GM18517 (cell line): ENCODE results near the gene WDFY1.

Source experiments
- ATAC-seq: cut with Tn5 transposase; IDR thresholded peaks from one replicate; pipeline ENCODE4 v1.9.1; 2021; ENCODE audit warnings: mild to moderate bottlenecking, moderate library complexity; ENCODE audit not compliant: unreplicated experiment

Gene WDFY1, protein sequence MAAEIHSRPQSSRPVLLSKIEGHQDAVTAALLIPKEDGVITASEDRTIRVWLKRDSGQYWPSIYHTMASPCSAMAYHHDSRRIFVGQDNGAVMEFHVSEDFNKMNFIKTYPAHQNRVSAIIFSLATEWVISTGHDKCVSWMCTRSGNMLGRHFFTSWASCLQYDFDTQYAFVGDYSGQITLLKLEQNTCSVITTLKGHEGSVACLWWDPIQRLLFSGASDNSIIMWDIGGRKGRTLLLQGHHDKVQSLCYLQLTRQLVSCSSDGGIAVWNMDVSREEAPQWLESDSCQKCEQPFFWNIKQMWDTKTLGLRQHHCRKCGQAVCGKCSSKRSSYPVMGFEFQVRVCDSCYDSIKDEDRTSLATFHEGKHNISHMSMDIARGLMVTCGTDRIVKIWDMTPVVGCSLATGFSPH

DNA sequence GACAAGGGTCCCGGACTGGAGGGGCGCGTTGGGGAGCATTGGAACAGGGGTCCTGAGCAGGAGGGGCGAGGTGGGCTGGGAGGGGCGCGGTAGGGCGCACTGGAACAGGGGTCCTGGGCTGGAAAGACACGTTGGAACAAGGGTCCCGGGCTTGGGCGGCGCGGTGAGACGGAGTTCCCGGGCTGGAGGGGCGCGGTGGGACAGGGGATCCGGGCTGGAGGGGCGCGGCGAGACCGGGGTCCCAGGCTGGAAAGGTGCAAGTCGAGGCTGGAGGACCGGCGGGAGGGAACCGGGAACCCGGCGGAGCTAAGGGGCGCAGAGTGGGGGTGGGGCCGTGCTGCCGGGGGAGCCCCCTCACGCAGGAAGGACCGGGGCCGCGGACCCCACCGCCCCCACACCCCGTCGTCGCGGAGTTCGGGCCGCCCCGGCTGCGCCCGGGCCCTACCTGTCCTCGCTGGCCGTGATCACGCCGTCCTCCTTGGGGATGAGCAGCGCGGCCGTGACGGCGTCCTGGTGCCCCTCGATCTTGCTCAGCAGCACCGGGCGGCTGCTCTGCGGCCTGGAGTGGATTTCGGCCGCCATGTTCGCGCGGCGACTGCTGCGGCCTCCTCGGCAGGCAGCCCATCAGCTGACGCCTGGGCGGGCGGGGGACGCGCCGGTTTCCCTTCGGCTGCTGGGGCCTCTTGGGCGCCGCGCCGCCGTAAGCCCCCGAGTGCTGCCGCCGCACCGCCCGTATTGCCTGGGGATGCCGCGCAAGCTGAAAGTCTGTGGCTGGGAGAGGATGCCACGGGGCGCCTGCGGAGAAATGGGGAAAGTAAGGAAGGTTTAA lies at the start of gene WDFY1:
WDFY1 (minus strand) TSS at position 633 of the 829 bp plus-strand sequence; CDS start at position 582, 51 bp downstream.
- ATAC-seq = peak; percentile 67

DNA sequence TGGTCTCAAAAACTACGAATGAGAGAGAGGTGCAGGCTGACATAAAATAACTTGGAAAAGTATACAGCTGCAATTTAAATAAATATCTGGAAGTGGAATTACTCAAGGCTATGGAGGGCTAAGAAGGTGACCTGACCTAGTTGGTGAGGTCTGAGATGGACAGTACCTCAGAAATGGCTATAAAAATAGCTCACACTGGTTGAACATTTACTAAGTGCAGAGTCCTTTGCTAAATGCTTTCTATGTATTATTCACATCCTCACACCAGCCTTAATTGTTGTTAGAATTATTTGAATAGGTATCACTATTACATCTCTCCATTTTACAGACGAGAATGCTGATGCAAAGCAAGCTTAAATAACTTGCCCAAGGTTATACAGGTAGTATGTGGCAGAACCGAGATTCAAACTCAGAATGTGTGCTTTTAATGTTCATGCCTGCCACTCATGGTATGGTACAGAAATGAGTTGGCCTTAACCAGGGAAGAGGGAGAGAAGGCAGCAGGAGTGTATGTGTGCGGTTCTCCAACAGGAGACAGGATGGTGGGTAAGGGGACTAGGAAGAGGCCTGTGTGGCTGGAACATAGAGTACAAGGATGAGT lies 49.5 kb upstream of the WDFY1 start:
- ATAC-seq = no peak

DNA sequence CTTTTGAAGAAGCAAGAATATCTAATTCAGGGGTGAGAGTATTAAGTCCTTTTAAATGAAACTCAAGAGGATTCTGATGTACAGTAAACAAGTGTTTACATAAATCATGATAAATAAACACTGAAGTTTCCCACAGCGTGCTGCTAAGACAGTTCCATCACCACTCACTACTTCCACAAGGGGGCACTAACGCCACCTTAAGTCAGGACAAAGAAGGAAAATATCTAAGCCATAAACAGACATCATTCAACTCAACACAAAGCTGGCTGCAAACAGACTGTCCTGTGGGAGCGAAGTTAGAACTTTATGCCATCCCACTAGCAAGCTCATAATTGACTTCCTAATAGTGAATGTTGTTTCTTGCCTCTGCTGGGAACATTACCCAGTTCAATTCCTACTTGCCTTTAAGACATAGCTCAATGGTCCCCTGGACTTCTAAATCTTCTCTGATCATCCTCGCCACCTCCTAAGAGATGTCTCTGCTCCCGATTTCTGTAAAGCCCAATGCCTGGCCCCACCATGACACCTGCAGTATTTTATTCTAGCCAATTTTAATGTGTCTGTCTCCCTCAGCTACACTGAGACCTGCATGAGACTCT lies 48.6 kb upstream of the WDFY1 start:
- ATAC-seq = peak; percentile 87

DNA sequence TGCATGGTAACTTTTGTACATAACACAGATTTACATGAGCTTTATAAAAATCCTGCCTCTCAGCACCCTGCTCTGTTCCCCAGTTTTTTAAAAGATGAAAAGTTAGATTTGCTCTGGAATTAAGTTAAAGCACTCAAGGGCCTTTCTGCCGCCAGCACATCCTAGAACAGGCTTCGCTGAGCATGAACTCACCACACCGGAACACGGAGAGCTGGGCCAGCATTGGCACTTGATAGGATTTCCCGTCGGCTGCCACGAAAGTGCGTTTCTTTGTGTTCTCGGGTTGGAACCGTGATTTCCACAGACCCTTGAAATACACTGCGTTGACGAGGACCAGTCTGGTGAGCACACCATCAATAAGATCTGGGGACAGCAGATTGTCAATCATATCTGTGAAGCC lies 46.5 kb upstream of the WDFY1 start:
- ATAC-seq = no peak

DNA sequence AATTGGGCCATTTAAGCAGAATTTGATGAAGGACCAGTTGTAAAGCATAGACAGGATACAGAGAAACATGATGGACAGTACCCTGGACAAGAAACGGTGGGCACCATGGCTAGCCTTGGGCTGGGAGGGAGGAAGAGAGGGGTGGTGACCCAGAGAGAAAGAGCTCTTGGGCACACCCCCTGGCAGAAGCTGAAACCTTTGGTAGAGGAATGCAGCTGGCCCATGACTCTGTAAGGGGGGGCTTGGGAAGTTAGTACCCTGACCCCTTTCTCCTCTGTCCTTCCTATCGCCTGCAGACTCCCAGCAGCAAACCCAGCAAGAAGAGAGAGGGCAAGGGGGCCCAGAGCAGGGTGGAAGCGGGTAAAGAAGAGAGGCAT lies 44.7 kb upstream of the WDFY1 start:
- ATAC-seq = no peak

DNA sequence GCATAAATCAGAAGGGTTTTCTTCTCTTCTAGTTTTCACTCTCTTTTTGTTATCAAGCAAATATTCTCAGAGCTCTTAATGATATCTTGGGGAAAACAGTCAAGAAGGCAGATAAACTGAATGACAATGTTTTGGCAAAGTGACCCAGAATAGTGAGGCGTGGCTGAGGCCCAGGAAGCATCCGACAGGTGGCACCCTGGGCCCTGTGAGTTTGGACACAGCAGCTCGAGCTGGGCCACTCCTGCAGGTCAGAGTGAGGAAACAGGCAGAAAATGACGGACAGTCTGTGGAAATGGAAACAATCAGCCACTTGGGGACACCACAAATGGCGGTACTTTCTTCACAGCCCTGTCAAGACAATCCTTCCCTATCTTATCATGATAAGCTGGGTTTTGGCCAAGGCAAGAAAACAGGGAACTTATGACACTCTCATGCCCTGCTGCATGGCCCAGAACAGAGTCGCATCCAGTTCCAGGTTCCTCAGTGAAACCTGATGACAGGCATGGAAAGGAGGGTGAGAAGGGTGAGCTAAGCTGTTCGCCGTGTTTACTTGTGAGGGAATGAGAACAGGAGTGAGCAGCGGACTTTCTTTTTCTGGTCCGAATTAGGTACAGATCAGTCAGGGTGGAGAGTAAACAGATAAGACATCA lies 44.2 kb upstream of the WDFY1 start:
- no peak for ATAC-seq

DNA sequence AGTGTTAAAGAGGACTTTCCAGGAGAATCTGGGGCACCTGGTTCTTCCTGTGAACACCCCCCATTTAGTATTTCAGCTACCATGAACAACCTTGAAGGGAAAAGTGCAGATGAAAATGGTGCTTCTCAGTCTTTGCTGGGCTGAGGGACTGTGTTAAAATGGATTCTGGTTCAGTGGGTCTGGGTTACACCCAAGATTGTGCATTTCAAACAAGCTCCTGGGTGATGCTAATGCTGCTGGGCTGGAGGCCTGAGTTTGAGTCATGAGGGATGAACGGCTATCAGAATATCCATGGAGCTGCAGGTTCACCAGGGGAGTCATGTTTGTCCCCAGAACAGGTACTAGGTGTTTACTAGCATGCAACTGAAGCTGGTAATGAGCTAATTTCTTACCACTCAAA lies 36.1 kb upstream of the WDFY1 start:
- ATAC-seq = no peak

DNA sequence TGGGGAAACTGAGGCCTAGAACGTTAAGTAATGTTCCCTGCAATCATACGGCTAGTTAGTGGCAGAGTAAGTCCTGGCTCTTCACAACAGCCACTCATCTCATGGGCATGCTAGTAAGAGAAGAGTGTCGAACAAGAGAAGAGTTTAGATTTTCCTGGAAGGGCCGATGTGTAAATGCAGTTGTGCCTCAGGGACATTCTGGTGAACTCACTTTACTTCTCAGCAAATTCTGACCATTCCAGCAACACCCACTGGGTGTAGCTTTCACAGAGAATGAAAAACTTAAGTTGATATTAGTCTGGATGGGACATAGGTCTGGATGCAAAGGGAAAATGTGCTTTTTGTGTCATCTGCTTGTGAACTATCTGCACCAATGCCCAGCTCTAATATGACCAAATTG lies 35.7 kb upstream of the WDFY1 start:
- ATAC-seq = no peak

DNA sequence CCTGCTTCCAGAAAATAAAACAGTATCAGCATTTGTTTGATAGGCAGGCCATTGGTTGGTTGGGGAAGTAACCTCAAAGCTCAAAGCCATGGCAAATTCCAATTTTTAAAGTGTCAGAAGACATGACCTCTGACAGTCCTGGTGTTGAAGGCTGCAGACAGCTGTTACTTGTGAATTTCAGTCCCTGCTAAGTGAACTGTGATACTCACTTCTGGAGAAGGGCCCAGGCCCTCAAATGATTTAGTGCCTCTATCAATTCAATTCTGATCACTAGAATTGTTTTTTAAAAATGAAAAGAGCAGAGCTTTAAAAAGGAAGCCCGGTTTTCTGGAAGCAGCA lies 35.2 kb upstream of the WDFY1 start:
- ATAC-seq = no peak

DNA sequence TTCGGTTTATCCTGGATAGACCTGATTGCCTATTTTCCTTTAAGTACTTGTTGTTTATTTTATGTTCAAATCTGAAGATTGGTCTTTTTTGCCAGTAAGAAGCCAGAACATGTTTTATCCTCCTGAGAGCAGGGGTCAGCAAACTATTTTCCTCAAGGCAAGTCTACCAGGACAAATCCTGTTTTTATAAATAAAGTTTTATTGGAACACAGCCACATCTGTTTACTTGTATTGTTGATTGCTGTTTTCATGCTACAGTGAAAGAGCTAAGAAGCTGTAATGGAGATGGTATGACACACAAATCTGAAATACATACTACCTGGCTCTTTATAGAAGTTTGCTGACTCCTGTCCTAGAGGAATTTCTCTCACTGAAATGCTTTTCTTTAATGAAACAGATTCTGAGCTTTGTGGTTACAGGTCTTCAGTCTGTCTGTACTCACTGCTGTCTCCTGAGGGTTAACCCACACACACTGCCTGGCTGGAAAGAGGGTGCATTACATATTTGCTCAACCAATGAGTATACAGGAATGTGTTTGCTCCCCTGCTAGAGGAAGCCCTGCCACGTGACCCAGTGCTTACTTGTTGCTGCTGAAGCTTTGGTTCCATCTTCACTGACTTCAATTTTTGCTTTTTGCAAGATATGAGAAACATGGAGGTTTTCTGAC lies 34.7 kb upstream of the WDFY1 start:
- ATAC-seq = no peak

DNA sequence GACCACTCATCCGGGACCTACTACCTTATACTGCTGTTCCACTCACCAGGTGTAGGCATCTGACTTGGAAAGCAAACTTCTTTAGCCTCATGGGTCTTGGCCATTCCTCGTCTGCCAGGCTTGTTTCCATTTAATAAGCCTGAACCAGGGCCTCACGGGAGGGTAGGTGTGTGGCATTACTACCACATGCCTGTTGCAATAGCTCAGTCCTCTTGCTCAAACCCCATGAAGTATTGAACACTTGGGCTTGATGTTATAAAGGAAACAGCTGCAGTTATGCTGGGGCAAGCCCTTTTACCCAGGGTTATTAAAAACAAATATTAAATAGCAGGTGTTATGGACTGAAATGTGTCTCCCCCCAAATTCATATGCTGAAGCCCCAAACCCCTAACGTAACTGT lies 33.3 kb upstream of the WDFY1 start:
- ATAC-seq = no peak

DNA sequence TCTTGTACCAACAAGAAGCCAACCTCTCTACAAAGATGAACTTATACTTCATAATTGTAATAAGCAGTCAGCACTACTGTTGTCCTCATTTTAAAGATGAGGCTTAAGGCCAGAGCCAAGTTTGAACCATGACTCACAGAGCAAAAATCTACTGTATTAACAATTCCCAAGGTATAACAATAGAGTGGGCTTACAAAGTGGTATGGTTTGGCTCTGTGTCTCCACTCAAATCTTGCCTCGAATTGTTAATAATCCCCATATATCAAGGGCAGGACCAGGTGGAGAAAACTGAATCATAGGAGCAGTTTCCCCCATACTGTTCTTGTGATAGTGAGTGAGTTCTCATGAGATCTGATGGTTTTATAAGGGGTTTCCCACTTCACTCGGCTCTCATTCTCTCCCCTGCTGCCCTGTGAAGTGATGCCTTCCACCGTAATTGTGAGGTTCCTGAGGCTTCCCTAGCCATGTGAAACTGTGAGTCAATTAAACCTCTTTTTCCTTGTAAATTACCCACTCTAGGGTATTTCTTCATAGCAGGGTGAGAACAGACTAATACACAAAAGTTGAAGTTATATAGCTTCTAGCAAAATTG lies 31.6 kb upstream of the WDFY1 start:
- ATAC-seq = no peak

DNA sequence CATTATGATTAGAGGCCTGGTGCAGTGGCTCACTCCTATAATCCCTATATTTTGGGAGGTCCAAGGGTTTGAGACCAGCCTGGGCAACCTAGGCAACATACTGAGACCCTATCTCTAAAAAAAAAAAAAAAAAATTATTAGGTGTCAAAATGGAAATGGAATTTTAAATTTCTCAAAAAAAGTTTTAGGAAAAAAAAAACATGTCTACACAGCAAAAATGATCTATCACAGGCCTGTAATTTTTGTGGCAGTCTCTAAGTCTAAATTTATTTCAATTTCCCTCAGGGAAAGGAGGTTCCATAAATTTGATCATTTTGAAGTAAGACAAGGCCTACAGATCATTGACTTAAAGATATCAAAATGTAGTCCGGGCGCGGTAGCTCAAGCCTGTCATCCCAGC lies 28.5 kb upstream of the WDFY1 start:
- ATAC-seq = no peak

DNA sequence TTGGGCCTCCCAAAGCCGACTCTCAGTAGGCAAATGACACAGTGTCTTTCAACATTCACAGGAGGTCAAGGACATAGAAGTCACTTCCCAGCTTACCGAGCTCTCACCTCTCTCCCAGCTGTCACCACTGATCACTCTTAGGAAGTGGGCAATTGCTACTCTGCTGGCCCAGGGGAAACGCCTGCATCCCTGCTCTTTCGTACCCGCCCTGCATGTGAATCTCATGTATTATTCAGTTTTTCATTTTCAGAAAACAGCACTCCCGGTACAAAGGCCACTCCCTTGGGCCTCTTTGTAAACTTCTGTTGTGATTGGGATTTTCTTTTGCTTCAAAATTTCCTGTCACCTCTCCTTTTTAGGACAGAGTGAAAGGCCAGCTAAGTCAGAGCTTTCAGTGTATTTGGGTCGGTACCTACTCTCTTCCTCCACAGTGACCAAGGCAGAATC lies 27.5 kb upstream of the WDFY1 start:
- ATAC-seq = no peak

DNA sequence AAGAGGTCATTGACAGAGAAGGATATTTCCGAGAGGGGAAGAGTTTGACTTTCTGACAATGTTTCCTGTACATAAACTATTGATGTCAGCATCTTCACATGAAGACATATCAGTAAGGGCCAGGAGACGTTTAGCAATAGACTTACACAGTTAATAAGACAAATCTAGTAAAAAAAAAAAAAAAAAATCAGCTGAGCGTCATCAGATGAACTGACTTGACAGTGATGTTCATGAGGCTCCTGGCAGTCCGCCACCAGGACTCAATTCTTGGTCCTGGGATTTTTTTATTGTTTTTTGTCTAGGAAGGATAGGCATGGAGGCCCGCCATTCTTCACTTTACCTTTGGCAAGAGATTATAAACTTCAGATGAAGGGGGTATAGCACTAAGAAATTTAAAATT lies 26.6 kb upstream of the WDFY1 start:
- ATAC-seq = no peak

DNA sequence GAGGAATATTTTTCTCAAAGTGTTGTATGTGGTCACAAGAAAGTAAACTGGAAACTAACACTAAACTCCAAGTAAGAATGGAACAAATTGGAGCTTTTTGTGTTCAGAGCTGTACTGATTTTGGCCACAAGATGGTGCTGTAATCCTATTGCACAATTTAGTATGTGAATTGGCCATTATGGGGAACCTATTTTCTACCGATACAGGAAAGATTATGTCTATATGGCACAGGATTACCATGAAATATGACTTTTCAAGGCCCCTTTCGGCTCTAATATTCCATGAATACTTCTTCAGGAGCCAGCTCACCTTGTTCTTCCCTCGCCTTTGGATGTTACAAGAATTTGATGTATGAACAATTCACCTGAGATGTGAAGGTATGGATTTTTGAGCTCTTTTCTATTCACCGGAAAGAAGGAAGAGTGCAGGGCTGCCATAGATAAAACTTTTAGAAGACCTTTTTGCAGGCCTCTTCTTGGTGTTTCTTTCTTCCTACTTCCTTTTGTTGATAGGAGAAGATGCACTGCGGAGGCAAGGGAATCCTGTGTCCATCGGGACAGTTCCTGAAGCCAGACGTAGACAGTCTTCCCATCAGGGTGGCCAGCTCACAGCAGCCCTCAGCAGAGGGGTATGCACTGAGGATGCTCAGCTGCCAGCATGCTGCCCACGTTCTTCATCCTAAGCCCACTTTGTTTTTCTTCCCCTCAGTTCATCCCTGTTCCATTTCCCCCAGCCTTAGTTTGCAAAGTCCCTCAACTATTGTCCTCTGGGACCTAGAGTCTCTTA lies 25.4 kb upstream of the WDFY1 start:
- ATAC-seq = peak; percentile 84

DNA sequence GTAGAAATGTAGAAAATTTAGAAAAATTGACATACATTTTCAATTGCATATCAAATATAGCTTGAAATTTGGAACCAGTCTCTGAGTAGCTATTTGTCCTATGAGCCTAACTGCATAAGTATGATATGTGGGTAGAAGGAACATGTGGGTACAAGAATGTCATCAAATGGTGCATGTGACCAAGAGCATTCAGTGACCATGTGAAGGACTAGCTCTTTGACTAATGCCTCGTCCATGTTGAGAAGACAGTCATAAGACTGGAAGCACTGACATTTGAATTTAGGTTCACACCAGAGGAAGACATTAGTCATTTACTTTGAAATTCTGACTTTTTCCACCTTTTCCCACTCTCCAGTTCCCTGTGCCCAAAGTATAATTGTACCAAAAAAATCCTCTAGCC lies 24.7 kb upstream of the WDFY1 start:
- ATAC-seq = no peak

DNA sequence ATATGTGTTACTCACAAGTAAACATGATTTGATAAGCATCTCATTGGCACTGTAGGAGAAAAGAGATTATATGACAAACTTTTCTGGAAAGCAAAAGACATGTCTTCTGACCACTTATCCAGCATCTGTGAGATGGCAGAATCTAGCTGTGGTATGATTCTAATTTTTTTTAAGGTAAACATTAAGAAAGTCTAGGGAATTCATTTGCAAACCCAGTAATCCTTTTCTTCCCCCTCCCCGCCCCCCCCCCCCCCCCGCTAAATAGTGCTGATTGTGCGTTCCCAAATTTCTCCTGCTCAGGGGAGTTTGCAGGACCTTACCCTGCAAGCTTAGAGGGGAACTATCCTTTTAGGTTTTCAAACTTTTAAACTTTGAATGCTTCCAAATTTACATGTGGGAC lies 24.2 kb upstream of the WDFY1 start:
- ATAC-seq = no peak

DNA sequence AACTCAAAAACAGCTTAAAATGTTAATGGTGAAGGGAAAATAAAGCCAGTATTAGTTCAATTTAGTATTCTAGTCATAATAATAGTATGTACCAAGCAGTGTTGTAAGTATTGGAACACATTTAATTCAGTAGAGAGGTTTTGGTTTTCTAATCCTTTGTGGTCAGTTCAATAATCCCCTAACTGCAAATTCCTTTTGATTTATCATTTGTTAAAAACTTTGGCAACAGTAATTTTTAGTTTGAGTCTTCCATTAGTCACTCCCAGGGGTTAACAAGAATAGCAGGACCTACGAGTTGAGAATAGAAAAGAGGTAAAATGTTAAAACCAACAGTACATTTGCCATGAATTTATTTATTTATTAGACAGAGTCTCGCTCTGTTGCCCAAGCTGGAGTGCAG lies 22.8 kb upstream of the WDFY1 start:
- no peak for ATAC-seq
